Natural killer cell (primary cell): ENCODE data around the gene ALDH1L1. TPM values are rescaled to one million over a fixed set of nuclear protein-coding genes. Genes with fewer than 3 reads are reported as not detected.

Source experiments
- ATAC-seq, 3 donors: fragments of 150-1000 bp in 2 of 3; fragments of 200-7000 bp in 1 of 3; cut with Tn5 transposase; 1 replicate in 1 of 3; 2 replicates in 2 of 3; pipeline ENCODE4 v1.10.0; 2021; ENCODE audit warnings: mild to moderate bottlenecking in 2 of 3, moderate library complexity in 2 of 3
- DNase-seq, 2 donors: peaks; one replicate each; pipeline versions ENCODE4 v3.0.0 to v3.0.0-alpha.2; 2013 to 2021; ENCODE audit warnings: mixed read lengths in 1 of 2
- H3K27ac ChIP-seq: one replicate; pipeline ENCODE4 v1.5.1; 2013; ENCODE audit warnings: mild to moderate bottlenecking, low read length
- H3K27me3 ChIP-seq: one replicate; pipeline ENCODE4 v1.6.1; 2013; ENCODE audit warnings: low read length; ENCODE audit not compliant: control insufficient read depth, insufficient read depth
- H3K36me3 ChIP-seq: one replicate; pipeline ENCODE4 v1.6.1; 2013; ENCODE audit warnings: low read length; ENCODE audit not compliant: control insufficient read depth, insufficient read depth
- H3K4me1 ChIP-seq: one replicate; pipeline ENCODE4 v1.6.1; 2013; ENCODE audit warnings: low read length; ENCODE audit not compliant: control insufficient read depth, insufficient read depth
- H3K4me3 ChIP-seq: one replicate; pipeline ENCODE4 v1.5.1; 2013; ENCODE audit warnings: low read length
- H3K9me3 ChIP-seq: one replicate; pipeline ENCODE4 v1.6.1; 2013; ENCODE audit warnings: low read length; ENCODE audit not compliant: control insufficient read depth, insufficient read depth
- H3K27ac Mint-ChIP-seq, 2 donors: one replicate each; pipeline ENCODE4 v1.8.0; 2022; ENCODE audit warnings: mild to moderate bottlenecking in 2 of 2, mixed read lengths in 2 of 2, moderate library complexity in 1 of 2
- H3K27me3 Mint-ChIP-seq, 2 donors: one replicate each; pipeline ENCODE4 v1.8.0; 2022; ENCODE audit warnings: low read depth in 2 of 2, mixed read lengths in 2 of 2
- H3K36me3 Mint-ChIP-seq: one replicate; pipeline ENCODE4 v1.8.0; 2022; ENCODE audit warnings: mixed read lengths
- H3K4me1 Mint-ChIP-seq, 2 donors: one replicate each; pipeline ENCODE4 v1.8.0; 2022; ENCODE audit warnings: mixed read lengths in 2 of 2
- H3K4me3 Mint-ChIP-seq: one replicate; pipeline ENCODE4 v1.8.0; 2022; ENCODE audit warnings: mild to moderate bottlenecking, moderate library complexity, mixed read lengths
- H3K9me3 Mint-ChIP-seq, 2 donors: one replicate each; pipeline ENCODE4 v1.8.0; 2022; ENCODE audit warnings: mixed read lengths in 2 of 2
- WGBS: methylation state at CpG from one replicate; pipeline ENCODE4 v1.1.7; 2013; ENCODE audit warnings: missing lambda C conversion rate; ENCODE audit not compliant: insufficient coverage; 5-methylcytosine and 5-hydroxymethylcytosine counted together
- intact Hi-C: fragments of 100-400 bp; cut with micrococcal nuclease; formaldehyde crosslinking; loops from one replicate; pipeline ENCODE4 v1.14.2; 2022
- total RNA-seq, 4 donors: library from RNA; stranded (reverse); fragments of 120-200 nt in 1 of 4; gene quantifications; one replicate each; pipeline versions ENCODE4 v1.2.3 to v1.2.4, GENCODE V29; 2013 to 2022
- TF ChIP-seq, protein P1 (sequence below): fragments of 200-600 bp; IDR thresholded peaks from one replicate; pipeline ENCODE4 v1.8.0; 2022; ENCODE audit warnings: antibody characterized with exemption

The ALDH1L1 gene
- total RNA-seq, 3 donors from 2014 or later (not counting 1 experiment from before 2014, with no cell fraction given): not detected

DNA sequence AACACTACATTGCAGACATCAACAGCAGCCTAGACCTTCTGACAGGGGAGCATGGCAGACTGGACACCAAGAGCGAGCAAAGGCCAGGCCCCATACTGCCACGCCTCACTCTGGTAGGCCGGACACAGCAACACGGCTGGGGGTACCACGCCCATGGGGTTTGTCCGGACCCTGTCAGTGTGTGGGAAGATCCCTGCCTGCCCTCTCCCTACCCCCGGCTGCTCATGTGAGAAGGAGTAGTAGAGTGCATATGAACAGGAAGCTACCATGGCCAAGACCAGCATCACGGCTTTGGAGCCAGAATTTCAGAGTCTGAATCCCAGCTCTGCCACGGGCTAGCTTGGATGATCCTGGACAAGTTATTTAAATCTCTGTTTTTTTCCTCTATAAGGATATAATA, 27.9 kb downstream of the ALDH1L1 start:
- Histone ChIP-seq H3K9me3 (no peaks in the 10 kb centered on the region), H3K27ac (no peak overlapping the region), H3K4me3 (no peak overlapping the region), H3K4me1 (no peaks in the 10 kb centered on the region), H3K27me3 (no peaks in the 10 kb centered on the region), H3K36me3 (no peaks in the 10 kb centered on the region)
- H3K9me3 Mint-ChIP-seq: no peaks in the 10 kb centered on the region
- no peaks in the 10 kb centered on the region for H3K4me1 Mint-ChIP-seq
- DNase-seq: no peak
- no peaks in the 10 kb centered on the region for H3K36me3 Mint-ChIP-seq
- no peaks in the 10 kb centered on the region for H3K27me3 Mint-ChIP-seq
- 95% methylated on average over 8 of the region's 9 CpGs for WGBS
- no peak overlapping the region for H3K27ac Mint-ChIP-seq
- no peak for ATAC-seq
- intact Hi-C loops: no loop called here
- TF ChIP-seq, protein P1, sequence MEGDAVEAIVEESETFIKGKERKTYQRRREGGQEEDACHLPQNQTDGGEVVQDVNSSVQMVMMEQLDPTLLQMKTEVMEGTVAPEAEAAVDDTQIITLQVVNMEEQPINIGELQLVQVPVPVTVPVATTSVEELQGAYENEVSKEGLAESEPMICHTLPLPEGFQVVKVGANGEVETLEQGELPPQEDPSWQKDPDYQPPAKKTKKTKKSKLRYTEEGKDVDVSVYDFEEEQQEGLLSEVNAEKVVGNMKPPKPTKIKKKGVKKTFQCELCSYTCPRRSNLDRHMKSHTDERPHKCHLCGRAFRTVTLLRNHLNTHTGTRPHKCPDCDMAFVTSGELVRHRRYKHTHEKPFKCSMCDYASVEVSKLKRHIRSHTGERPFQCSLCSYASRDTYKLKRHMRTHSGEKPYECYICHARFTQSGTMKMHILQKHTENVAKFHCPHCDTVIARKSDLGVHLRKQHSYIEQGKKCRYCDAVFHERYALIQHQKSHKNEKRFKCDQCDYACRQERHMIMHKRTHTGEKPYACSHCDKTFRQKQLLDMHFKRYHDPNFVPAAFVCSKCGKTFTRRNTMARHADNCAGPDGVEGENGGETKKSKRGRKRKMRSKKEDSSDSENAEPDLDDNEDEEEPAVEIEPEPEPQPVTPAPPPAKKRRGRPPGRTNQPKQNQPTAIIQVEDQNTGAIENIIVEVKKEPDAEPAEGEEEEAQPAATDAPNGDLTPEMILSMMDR: no peak
- H3K4me3 Mint-ChIP-seq: no peak overlapping the region

DNA sequence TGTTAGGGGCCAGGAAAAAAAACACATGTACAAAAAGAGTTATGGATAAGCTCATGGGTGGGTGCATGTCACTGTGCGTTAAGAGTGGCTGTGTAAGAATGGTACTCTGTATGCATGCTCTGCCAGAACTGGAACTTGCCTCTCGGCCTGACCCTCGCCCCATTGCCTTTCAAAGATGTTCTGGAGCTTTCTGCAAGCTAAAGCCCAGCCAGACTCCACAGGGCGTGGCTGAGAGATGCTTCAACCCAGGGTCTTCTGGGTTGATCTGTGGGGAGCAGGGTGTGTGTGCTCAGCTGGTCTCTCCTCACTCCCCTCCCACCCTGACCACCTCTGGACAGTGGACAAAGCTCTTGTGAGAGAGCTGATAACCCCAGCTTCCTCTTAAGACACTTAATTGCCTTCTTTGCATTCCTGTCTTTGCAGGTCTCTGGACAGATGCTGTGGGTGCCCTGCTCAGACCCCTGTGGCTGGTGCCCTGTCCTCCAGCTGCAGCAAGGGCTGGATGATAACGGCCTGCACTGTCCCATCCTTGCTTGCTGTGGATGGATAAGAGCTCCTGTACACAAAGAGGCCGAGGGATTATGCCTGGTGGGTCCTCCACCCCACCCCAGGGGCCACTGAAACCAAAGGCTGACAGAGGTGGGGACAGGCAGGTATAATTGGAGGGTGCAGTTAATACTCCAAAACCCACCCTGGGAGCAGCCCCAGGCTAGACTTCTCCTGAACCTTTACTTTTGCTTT, 28.7 kb downstream of the ALDH1L1 start:
- H3K4me3 Mint-ChIP-seq: no peak overlapping the region
- no peaks in the 10 kb centered on the region for H3K9me3 Mint-ChIP-seq
- H3K36me3 Mint-ChIP-seq: no peaks in the 10 kb centered on the region
- Histone ChIP-seq H3K27me3 (no peaks in the 10 kb centered on the region), H3K4me3 (no peak overlapping the region), H3K27ac (no peak overlapping the region), H3K4me1 (no peaks in the 10 kb centered on the region), H3K36me3 (no peaks in the 10 kb centered on the region), H3K9me3 (no peaks in the 10 kb centered on the region)
- intact Hi-C loops: no loop called here
- ATAC-seq: no peak
- H3K27ac Mint-ChIP-seq: no peak overlapping the region
- H3K4me1 Mint-ChIP-seq: no peaks in the 10 kb centered on the region
- DNase-seq: no peak
- WGBS: 73% methylated on average over 5 of the region's 6 CpGs
- no peaks in the 10 kb centered on the region for H3K27me3 Mint-ChIP-seq
- TF ChIP-seq, protein P1: no peak

DNA sequence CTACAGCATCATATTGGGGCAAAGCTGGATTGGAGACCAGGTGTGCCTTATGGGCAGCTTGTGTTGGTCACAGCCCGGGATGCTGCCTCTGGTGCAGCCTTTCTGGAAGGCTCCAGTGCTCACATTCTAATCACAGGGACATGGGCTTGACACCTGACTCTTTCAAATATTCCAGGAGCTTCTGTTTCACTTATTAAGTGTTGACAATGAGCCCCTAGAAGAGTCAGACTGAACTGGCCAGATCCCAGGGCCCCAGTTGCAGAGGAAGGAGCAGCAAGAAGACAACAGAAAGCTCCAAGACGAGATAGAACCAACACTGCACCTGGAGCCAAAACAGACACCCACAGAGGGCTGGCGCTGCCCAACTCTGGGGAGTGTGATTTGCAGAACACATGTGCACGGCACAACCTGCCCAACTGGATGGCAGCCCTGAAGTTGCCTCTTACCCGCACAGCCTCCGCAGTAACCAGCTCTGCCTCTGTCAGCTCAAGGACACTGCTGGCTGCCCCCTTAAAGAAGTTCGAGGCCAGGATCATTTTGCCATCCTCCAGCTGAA, 30.3 kb downstream of the ALDH1L1 start:
- Mint-ChIP-seq H3K36me3 (no peaks in the 10 kb centered on the region), H3K4me1 (no peaks in the 10 kb centered on the region), H3K4me3 (no peak overlapping the region), H3K27me3 (peaks cover 0 to 2% of the 10 kb centered on the region in 2 donors), H3K9me3 (no peaks in the 10 kb centered on the region), H3K27ac (no peak overlapping the region)
- no peaks in the 10 kb centered on the region for H3K9me3 ChIP-seq
- DNase-seq (no peak), ATAC-seq (no peak)
- no peak overlapping the region for H3K27ac ChIP-seq
- H3K27me3 ChIP-seq: no peaks in the 10 kb centered on the region
- H3K36me3 ChIP-seq: no peaks in the 10 kb centered on the region
- intact Hi-C loops: no loop called here
- TF ChIP-seq, protein P1: no peak
- no peaks in the 10 kb centered on the region for H3K4me1 ChIP-seq
- 88% methylated on average over 7 of the region's 7 CpGs for WGBS
- H3K4me3 ChIP-seq: no peak overlapping the region
